Neuronal stem cell (in vitro differentiated cells): Measurements from ENCODE around the gene DONSON.

ENCODE experiments used
- DNase-seq: peaks from one replicate; pipeline ENCODE4 v3.0.0-alpha.2; 2013; ENCODE audit warnings: low spot score
- H2AFZ ChIP-seq: one replicate; pipeline ENCODE4 v1.6.1; 2013; ENCODE audit warnings: mild to moderate bottlenecking, low read length, inconsistent platforms
- H2AK5ac ChIP-seq: 2 replicates; pipeline ENCODE4 v1.6.1; 2013; ENCODE audit warnings: low read depth, mild to moderate bottlenecking, inconsistent platforms, low read length, moderate library complexity, mixed read lengths
- H2BK120ac ChIP-seq: 2 replicates; pipeline ENCODE4 v1.6.1; 2013; ENCODE audit warnings: low read depth, mild to moderate bottlenecking, inconsistent platforms, low read length, moderate library complexity, mixed read lengths
- H2BK12ac ChIP-seq: one replicate; pipeline ENCODE4 v1.6.1; 2013; ENCODE audit warnings: low read length, inconsistent platforms
- H2BK15ac ChIP-seq: 2 replicates; pipeline ENCODE4 v1.6.1; 2013; ENCODE audit warnings: mild to moderate bottlenecking, low read length, inconsistent platforms, mixed read lengths
- H2BK5ac ChIP-seq: one replicate; pipeline ENCODE4 v1.6.1; 2013; ENCODE audit warnings: inconsistent platforms, mild to moderate bottlenecking, low read length, moderate library complexity
- H3K14ac ChIP-seq: one replicate; pipeline ENCODE4 v1.6.1; 2013; ENCODE audit warnings: low read length, inconsistent platforms
- H3K18ac ChIP-seq: 2 replicates; pipeline ENCODE4 v1.6.1; 2013; ENCODE audit warnings: low read length, inconsistent platforms
- H3K23ac ChIP-seq: 2 replicates; pipeline ENCODE4 v1.6.1; 2013; ENCODE audit warnings: low read depth, mild to moderate bottlenecking, mixed read lengths, low read length, inconsistent platforms; ENCODE audit not compliant: poor library complexity
- H3K27ac ChIP-seq: replicated peaks from 3 replicates; pipeline ENCODE4 v1.5.1; 2013; ENCODE audit warnings: low read length, inconsistent platforms
- H3K27me3 ChIP-seq, 3 experiments: 2 replicates each; pipeline ENCODE4 v1.6.1; 2013; ENCODE audit warnings: low read length in 3 of 3, mild to moderate bottlenecking in 2 of 3, inconsistent platforms in 1 of 3, low read depth in 1 of 3, mixed read lengths in 1 of 3, moderate library complexity in 1 of 3; ENCODE audit not compliant: control insufficient read depth in 3 of 3, insufficient read depth in 3 of 3
- H3K36me3 ChIP-seq, 2 donors: replicated peaks in 1 of 2; 2 replicates each; pipeline ENCODE4 v1.6.1; 2013; ENCODE audit warnings: low read length in 2 of 2; ENCODE audit not compliant: control insufficient read depth in 2 of 2, insufficient read depth in 2 of 2
- H3K4ac ChIP-seq: 2 replicates; pipeline ENCODE4 v1.6.1; 2013; ENCODE audit warnings: inconsistent platforms, mild to moderate bottlenecking, low read length, moderate library complexity
- H3K4me1 ChIP-seq, 2 donors: 1 replicate in 1 of 2; 2 replicates in 1 of 2; pipeline ENCODE4 v1.6.1; 2013; ENCODE audit warnings: low read length in 2 of 2, low read depth in 1 of 2; ENCODE audit not compliant: control insufficient read depth in 2 of 2, insufficient read depth in 1 of 2
- H3K4me2 ChIP-seq: one replicate; pipeline ENCODE4 v1.6.1; 2013; ENCODE audit warnings: mild to moderate bottlenecking, low read length, inconsistent platforms; ENCODE audit not compliant: insufficient read depth, poor library complexity, severe bottlenecking
- H3K4me3 ChIP-seq, 2 donors: 2 replicates each; pipeline ENCODE4 v1.5.1; 2013; ENCODE audit warnings: low read length in 2 of 2, mild to moderate bottlenecking in 2 of 2, inconsistent platforms in 1 of 2, moderate library complexity in 1 of 2
- H3K79me1 ChIP-seq: one replicate; pipeline ENCODE4 v1.6.1; 2013; ENCODE audit warnings: low read depth, mild to moderate bottlenecking, inconsistent platforms, low read length, moderate library complexity
- H3K9ac ChIP-seq: one replicate; pipeline ENCODE4 v1.6.1; 2013; ENCODE audit warnings: mild to moderate bottlenecking, low read depth, low read length, inconsistent platforms; ENCODE audit not compliant: poor library complexity
- H3K9me3 ChIP-seq, 2 donors: replicated peaks in 1 of 2; 2 replicates each; pipeline versions ENCODE3 to v1.6.1; 2013; ENCODE audit warnings: low read length in 2 of 2, mild to moderate bottlenecking in 2 of 2, inconsistent platforms in 1 of 2, low read depth in 1 of 2, mixed read lengths in 1 of 2, moderate library complexity in 1 of 2; ENCODE audit not compliant: control insufficient read depth in 2 of 2, insufficient read depth in 1 of 2
- H4K8ac ChIP-seq: one replicate; pipeline ENCODE4 v1.6.1; 2013; ENCODE audit warnings: low read depth, mild to moderate bottlenecking, inconsistent platforms, low read length, moderate library complexity
- H4K91ac ChIP-seq: one replicate; pipeline ENCODE4 v1.6.1; 2013; ENCODE audit warnings: low read length, low read depth, mild to moderate bottlenecking, inconsistent platforms; ENCODE audit not compliant: poor library complexity
- WGBS, 2 donors: extraction: QIAGEN DNeasy Blood & Tissue Kit; methylation state at CpG; one replicate each; pipeline ENCODE4 v1.1.7; 2013; ENCODE audit warnings: missing lambda C conversion rate in 2 of 2, mixed read lengths in 1 of 2; ENCODE audit not compliant: insufficient read length in 2 of 2, insufficient replicate concordance in 1 of 2; ENCODE audit errors: extremely low coverage in 2 of 2; 5-methylcytosine and 5-hydroxymethylcytosine counted together

Gene DONSON

DNA sequence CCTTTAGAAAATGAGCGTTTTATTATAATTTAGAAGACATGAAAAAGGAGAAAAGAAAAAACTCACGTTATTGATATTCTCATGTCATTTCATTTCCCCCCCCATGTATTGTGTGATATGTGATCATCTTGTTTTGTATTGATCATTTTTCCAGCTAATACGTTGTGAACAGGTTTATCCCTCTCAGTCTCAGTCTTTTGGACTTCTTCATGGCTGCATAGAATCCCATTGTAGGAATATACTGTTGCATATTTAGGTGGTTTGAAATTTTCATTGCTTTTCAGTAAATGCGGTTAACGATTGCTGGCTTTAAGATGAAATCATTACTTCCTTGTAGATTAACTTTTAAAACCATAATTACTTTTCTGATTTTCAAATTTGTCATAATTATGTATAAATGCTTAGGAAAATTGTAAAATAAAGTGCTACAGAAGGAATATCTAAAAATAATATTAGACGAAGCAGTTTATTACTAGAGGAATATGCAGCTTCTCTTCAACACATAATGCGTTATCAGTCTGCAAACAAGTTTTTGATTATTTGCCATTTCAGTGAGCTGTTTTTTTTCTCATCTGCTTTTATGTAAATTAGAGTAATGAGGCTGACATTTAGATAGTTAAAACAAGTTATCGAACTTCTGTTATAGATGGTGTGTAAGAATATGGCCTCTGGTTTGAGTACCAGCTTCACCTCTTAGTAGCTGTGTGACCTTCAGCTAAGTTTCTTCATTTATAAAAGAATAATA lies 43.9 kb downstream of the DONSON start:
- Histone ChIP-seq H3K23ac (no peak overlapping the region), H3K4ac (no peak overlapping the region), H4K8ac (no peak overlapping the region), H3K18ac (no peak overlapping the region), H3K14ac (no peak overlapping the region), H3K4me1 (peaks cover 0 to 10% of the 10 kb centered on the region in 2 donors), H3K4me2 (no peak overlapping the region), H3K27ac (no peak overlapping the region), H3K9me3 (peaks cover 0 to 2% of the 10 kb centered on the region in 2 donors), H3K79me1 (no peaks in the 10 kb centered on the region), H2AK5ac (no peak overlapping the region), H2BK5ac (no peak overlapping the region), H3K4me3 (peak overlapping the region in 1 of 2 donors; percentile 69), H2AFZ (no peak overlapping the region), H2BK12ac (no peak overlapping the region), H3K9ac (no peak overlapping the region), H3K36me3 (peaks cover 4 to 50% of the 10 kb centered on the region in 2 donors), H3K27me3 (no peaks in the 10 kb centered on the region), H2BK15ac (no peak overlapping the region), H2BK120ac (no peak overlapping the region), H4K91ac (no peak overlapping the region)
- DNase-seq = no peak
- WGBS, 2 donors = no CpG with 5 or more reads among the region's 8 CpGs

- Histone ChIP-seq H3K36me3 (peaks cover 5 to 50% of the 10 kb centered on the region in 2 donors), H3K4me2 (peak overlapping the region; percentile 38), H3K9me3 (peaks cover 0 to 2% of the 10 kb centered on the region in 2 donors), H2BK5ac (no peak overlapping the region), H2AK5ac (no peak overlapping the region), H2BK15ac (no peak overlapping the region), H3K18ac (peak overlapping the region; percentile 82), H2BK120ac (no peak overlapping the region), H3K4me3 (peak overlapping the region; percentile 69 to 89), H3K27ac (peak overlapping the region; percentile 92), H3K14ac (no peak overlapping the region), H3K4ac (no peak overlapping the region), H3K9ac (no peak overlapping the region), H4K8ac (no peak overlapping the region), H2AFZ (peak overlapping the region; percentile 85), H2BK12ac (no peak overlapping the region), H3K23ac (no peak overlapping the region), H3K27me3 (no peaks in the 10 kb centered on the region), H3K79me1 (no peaks in the 10 kb centered on the region), H4K91ac (no peak overlapping the region), H3K4me1 (peaks cover 0 to 10% of the 10 kb centered on the region in 2 donors)
- WGBS, 2 donors = no CpG with 5 or more reads among the region's 26 CpGs
- no peak for DNase-seq
These were observed 44.9 kb downstream of the DONSON start for GRCh38 chr21:33543505-33544129.

DNA sequence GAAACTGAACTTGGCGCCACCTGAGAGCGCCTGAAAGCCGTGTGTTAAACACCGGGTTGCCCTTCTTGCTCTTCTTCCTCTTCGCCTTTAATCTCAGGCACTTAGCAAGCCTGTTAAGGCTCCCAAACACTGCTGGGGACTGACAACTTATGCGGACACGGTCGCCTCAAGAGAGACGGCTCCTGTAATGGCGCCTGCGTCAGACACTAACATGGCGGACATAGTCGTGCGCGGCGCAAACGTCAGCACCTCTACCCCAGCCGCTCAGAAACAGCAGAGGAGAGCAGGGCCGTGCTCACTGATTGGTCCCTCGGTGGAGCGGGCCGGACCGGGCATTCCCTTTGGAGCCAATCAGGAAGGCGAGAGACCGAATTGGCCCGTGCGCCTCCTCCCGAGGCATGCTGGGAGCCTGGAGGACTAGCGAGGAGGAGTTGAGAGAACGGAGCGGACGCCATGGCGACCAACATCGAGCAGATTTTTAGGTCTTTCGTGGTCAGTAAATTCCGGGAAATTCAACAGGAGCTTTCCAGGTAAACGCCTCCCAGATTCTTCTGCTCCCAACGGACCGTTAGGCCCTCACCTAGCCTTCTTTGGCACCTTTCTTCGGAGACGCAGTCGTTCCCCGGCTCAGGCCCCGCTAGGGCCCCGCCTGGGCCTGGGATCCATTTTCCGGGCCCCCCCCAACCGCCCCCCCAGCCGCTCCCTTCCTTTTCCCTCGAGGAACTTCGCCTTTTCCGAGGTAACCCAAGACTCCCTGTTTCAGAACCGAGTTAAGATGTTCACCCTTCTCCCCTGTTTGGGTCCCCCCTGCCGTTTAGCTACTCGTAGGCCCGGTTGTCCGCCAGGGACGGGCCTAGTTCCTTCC lies 45.6 kb downstream of the DONSON start, which contains the start of gene SON:
SON (plus strand) TSS at position 399 of the 865 bp plus-strand sequence; CDS start at position 454, 55 bp downstream.
- H2BK5ac ChIP-seq = peak within 1 kb of the TSS; percentile 90
- H3K9me3 ChIP-seq = peaks cover 0 to 2% of the 10 kb centered on the region in 2 donors
- H3K4me3 ChIP-seq = peak within 1 kb of the TSS; percentile 69 to 89
- H3K4ac ChIP-seq = no peak within 1 kb of the TSS
- H2BK15ac ChIP-seq = no peak within 1 kb of the TSS
- H3K27me3 ChIP-seq = no peaks in the 10 kb centered on the region
- H3K4me1 ChIP-seq = peaks cover 0 to 10% of the 10 kb centered on the region in 2 donors
- H4K8ac ChIP-seq = no peak within 1 kb of the TSS
- H2AK5ac ChIP-seq = no peak within 1 kb of the TSS
- H3K27ac ChIP-seq = peak within 1 kb of the TSS; percentile 98
- WGBS, 2 donors = no CpG with 5 or more reads among the region's 57 CpGs
- H2AFZ ChIP-seq = peak within 1 kb of the TSS; percentile 85
- no peaks in the 10 kb centered on the region for H3K79me1 ChIP-seq
- no peak within 1 kb of the TSS for H2BK120ac ChIP-seq
- H3K14ac ChIP-seq = no peak within 1 kb of the TSS
- peak; percentile 96 for DNase-seq
- H2BK12ac ChIP-seq = no peak within 1 kb of the TSS
- peak within 1 kb of the TSS; percentile 95 for H3K18ac ChIP-seq
- H4K91ac ChIP-seq = no peak within 1 kb of the TSS
- H3K4me2 ChIP-seq = peak within 1 kb of the TSS; percentile 82
- peak within 1 kb of the TSS; percentile 87 for H3K9ac ChIP-seq
- H3K23ac ChIP-seq = peak within 1 kb of the TSS; percentile 62
- peaks cover 5 to 50% of the 10 kb centered on the region in 2 donors for H3K36me3 ChIP-seq
